Endometrial microvascular endothelial cells (primary cell): ENCODE measurements around the gene VEZF1. TPM values are rescaled to one million over a fixed set of nuclear protein-coding genes. Genes with fewer than 3 reads are reported as not detected.

ENCODE experiments used
- in situ Hi-C: cut with HindIII; loops from 2 replicates; pipeline ENCODE4 v1.10.0; 2017; ENCODE audit warnings: low sequenced_read_pairs, low pct_unique_long_range_greater_than_20kb; ENCODE audit errors: inconsistent ontology term
- total RNA-seq: library from RNA; depleted of rRNA; stranded (reverse); fragments of >200 nt; gene quantifications from one replicate; pipeline ENCODE4 v1.2.3, GENCODE V29; 2015; ENCODE audit errors: inconsistent ontology term

Gene VEZF1
- total RNA-seq, 1 donor from 2014 or later: 44.7 TPM

GRCh38 chr17:57956291-57957119, 31.5 kb downstream of the VEZF1 start:
- in situ Hi-C loops: no loop called here

DNA sequence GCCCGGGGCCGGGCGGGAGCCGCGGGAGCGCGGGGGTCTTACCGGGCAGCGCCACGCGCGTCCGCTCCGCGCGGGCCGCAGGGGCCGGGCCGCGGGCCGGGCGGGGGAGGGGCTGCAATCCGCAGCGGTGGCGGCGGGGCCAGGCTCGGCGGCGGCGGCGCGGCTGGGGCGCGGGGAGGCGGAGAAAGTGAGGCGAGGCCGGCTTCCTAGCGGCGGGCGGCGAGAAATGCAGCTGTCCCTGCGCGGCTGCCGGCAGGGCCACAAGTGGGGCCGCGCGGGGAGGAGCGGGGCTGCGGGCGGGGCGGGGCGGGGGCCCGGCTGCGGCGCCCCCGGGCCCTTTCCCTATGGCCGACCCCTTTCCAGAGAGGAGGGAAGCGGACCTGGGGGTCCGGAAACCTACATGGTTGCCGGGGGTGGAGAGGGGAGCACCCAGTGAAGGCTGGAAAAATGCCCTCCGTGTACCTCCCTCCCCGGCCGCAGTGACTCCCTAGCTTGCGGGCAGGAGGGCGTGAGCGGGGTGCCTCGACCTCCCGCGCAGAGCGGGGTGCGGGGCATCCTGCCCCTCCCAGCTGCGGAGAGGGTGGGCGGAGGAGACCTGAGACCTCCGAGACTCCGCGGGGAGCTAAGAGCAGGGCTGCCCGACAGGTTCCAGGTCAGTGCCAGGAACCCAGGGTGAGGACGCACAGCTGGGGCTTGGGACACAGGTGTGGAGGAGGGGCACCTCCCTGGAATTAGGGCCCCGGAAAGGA, 32.7 kb downstream of the VEZF1 start, which contains the start of gene CUEDC1:
Gene CUEDC1 (minus strand): TSS at position 230 of the 749 bp plus-strand sequence. CDS start 69,848 bp downstream, outside the sequence.
- in situ Hi-C loops: no loop called here

GRCh38 chr17:57954397-57955182, 33.5 kb downstream of the VEZF1 start:
- in situ Hi-C loops: no loop called here

DNA sequence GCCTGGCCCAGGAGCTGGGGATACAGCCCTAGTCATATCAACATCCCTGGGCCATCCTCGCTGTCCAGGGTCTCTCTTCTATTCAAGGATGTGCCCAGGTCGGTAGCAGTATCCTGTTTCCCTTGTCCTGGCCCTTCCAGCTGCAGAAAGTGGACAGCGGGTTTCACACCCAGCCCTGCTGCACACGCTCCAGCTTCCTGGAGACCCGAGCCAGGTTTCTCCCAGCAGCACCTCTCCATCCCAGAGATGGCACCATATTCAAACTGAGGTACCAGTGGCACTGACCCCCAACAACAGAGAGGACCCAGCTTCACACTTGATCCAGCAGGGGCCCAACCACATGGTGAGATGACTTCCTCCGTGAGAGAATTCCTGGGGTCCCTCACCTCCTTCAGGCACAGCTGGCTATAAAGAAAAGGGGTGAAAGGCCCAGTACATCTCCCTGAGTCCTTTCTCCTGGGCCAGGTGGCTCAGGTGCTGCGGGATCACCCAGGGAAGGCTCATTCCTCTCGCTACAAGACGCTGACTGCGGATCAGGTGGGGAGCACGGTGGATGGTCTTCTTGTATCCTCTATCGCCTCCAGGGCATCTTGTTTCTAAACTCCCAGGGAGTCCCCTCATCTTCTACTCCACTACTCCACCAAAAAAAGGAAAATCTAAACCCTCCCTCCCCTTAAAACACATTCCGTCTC, 34.2 kb downstream of the VEZF1 start:
- in situ Hi-C loops: no loop called here

DNA sequence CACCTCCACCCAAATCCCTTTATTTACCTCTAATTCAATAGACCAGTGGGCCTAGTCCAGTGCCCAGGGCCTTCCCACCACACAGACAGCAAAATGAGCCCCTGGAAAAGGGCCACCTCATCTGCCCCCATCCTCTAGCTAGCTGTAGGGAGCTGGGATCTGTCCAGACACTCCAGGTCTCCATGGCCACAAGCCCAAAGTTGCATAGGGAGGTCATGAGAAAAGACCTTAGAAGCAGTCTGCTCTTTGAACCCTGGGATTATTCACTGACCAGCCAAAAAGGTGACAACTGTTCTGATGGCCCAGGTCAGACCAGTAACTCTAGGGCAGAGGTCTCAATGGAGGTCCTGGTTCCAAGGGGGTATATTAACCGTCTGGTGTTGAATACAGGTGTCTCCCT, 34.8 kb downstream of the VEZF1 start:
- in situ Hi-C loops: no loop called here

DNA sequence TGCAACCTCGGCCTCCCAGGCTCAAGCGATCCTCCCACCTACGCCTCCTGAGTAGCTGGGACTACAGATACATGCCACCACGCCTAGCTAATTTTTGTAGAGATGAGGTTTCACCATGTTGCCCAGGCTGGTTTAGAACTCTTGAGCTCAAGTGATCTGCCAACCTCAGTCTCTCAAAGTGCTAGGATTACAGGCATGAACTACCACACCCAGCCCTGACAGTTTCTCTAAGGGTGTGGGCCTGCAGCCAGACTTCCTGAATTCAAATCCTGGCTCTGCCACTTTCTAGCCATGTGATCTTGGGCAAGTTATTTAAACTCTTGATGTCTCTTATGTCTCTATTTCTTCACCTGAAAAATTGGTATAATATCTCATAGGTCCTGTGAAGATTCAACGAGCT, 38.4 kb downstream of the VEZF1 start:
- in situ Hi-C loops: no loop called here

DNA sequence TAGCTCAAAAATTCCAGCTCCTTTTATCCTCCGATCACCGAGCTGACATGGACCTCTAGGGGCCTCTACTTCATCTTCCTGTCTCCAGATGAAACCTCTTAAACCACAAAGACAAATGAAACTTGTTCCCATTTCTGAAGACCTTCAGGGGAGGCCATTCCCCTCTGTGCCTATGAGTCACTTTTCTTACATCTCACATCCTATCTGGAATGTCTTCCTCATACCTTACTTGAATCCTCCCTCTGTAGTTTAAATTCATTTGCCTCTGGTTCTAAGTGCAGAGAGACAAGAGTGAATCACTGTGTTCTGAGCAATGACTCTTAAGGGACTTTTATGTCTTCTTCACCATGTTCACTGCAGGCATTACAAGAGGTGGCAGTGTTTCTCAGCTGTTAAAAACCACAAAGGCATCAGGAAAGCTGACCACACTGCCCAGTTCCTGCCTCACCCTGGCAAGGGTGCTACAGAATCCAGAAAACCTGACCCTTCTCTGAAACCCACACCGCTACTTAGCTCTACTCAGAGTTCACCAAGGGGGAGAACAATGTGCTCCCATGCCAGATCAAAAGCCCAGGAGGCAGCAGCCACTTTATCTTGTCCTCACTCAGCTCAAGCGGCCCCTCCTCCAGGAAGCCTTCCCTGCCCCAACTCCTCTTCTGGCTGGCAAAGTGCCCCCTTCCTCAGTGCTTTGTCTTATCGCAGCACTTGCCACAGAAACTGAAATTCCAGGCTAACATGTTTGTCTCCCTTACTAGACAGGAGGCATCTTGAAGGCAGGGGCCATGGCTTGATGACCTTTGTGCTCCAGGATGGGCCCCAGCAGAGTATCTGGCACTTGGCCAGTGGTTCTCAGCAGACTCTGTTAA, 39.3 kb downstream of the VEZF1 start:
- in situ Hi-C loops: no loop called here

GRCh38 chr17:57948169-57948554, 39.9 kb downstream of the VEZF1 start:
- in situ Hi-C loops: no loop called here

- in situ Hi-C loops: no loop called here
These were observed 40.7 kb downstream of the VEZF1 start for GRCh38 chr17:57947369-57947768.

DNA sequence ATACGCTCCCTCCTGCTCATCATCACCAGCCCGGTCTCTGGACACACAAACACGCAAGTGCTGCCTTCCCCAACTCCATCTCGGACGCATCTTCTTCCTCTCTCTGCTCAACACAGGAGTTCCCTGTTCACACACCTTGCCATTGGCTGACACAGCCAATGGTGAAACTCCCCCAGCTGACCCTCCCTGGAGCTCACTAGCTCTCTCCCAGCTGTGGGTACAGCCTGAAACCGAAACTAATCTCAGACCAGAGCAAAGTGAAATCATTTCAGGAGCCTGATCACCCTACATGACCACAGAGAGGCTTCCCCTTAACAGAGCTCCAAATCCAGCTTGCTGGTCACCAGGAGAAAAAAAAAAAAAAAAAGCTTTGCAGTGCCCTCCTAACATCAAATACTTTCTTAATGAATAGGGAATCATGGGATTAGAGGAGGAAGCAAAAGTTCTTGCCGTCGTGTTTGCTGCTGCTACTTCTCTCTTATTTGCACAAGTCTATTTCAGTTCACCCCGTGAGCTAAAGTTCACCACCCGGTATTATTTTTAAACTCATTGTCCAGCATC, 41.2 kb downstream of the VEZF1 start:
- in situ Hi-C loops: no loop called here

DNA sequence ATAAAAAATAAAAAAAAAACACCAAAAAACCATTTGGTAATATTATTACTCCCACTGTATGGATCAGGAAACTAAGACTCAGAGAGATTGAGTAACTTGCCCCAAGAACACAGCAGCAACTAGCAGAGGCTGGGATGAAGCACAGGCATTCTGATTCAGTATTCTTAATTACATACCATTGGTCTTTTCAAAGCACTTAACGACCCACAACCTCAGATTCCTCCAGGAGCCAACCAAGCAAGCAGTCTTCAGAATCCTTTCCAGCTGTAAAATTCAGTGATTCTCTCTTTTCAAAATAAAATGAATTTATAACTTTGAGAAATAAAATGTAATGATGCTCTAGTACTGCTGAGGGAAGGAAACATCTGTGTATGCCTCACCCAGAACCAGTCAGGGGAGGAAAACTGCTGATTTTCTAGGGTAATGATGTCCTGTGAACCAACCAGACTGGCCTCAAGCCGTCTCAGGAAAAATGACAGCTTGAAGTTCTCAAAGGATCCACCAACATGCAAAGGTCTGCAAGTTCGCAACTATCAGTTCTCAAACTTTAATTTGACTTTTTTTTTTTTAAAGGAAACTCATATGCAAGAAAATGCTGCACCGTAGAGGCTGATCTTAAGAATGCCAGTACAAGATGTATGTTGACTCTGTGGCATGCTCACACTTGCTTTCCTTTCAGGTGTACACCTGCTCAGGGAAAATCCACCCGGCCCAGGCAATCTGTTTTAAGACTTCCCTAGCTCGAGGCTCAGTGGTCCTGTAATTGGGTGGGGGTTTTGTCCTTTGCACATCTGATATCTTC, 41.9 kb downstream of the VEZF1 start:
- in situ Hi-C loops: no loop called here

- in situ Hi-C loops: no loop called here
These were observed 43.1 kb downstream of the VEZF1 start for GRCh38 chr17:57944908-57945307.

- in situ Hi-C loops: no loop called here
These were observed 44.4 kb downstream of the VEZF1 start for GRCh38 chr17:57943645-57944044.

DNA sequence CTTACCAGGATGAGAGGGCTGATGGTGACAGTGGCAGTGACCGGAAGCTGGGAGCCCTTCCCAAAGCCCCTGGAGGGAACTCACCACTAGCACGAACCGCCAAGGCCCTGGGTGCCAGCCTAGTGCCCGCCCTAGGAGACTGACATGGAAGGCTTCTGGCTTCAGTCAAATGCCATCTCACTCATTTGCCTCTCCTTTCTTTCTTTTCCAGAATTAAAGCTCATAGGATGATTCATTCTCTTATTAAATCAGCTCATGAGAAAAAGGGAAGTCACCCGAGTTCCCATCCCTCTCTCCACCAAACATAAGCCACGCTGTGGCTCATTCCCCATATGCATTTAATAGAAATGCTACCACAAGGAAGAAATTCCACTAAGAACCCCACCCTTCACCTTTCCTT, 44.9 kb downstream of the VEZF1 start:
- in situ Hi-C loops: no loop called here

GRCh38 chr17:57941384-57942370, 46.4 kb downstream of the VEZF1 start:
- in situ Hi-C loops: no loop called here
